ENCODE results near the gene ASPHD2. TPM values are rescaled to one million over a fixed set of nuclear protein-coding genes. Genes with fewer than 3 reads are reported as not detected.

The ASPHD2 gene
- total RNA-seq, 1 experiment from 2014 or later = not detected

DNA sequence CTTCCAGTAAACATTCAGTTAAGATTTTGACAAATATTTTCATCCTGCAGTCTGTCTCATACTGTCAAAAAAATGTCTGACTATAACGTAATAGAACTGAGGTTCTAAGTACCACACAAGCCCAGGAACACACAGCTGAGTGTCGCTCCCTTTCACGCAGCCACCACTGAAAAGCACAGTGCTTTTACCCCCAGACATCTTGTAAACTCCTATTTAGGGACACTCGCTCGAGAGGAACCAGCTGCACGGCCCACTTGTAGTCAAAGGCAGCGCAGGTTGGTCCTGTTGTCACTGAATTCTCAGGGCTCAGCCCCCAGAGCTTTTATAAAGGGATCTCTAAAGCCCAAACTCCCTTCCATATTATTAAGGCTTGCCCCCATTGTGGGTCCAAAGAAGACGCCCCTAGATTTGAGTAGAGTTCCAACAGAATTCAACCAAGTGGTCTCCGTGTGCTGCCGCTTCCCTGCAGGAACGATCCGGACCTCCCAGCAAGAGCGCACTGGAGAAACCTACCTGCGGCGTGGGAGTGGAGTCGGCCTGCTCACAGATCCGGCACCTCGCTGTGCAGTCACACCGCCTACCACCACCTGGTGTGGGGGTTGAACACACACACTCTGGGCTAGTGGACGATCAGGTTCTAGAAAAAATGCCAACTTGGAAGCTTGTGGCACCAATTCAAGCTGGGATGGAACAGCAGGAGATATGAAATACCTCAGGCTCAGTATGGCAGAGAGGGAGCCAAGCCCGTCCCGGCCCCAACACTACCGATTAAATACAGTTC, 23.4 kb downstream of the ASPHD2 start:
- Mint-ChIP-seq H3K36me3 (ENCODE audit: insufficient read depth, unreplicated experiment) (peaks cover 10% of the 10 kb centered on the region), H3K4me3 (ENCODE audit: unreplicated experiment) (no peak overlapping the region), H3K27me3 (ENCODE audit: insufficient read depth, unreplicated experiment) (no peaks in the 10 kb centered on the region), H3K9me3 (ENCODE audit: unreplicated experiment) (no peaks in the 10 kb centered on the region), H3K4me1 (ENCODE audit: low read depth, unreplicated experiment) (no peaks in the 10 kb centered on the region), H3K27ac (ENCODE audit: unreplicated experiment) (no peak overlapping the region)
- no TSS peak for BruUV-seq (replicated peaks)
- intact Hi-C loops (cut with micrococcal nuclease; ENCODE audit: unreplicated experiment) = no loop called here
- no peaks in the 10 kb centered on the region; the same call in none of the 2 replicates for H3K36me3 ChIP-seq (ENCODE audit: control insufficient read depth, insufficient read depth, low read length)
- H3K9me3 ChIP-seq = no peaks in the 10 kb centered on the region
- ChIA-PET POLR2A (no interaction called here), CTCF (no interaction called here)
- DNase-seq = no peak
- H3K27me3 ChIP-seq (replicated peaks; ENCODE audit: control insufficient read depth, insufficient read depth, low read length) = no peaks in the 10 kb centered on the region
- TF ChIP-seq, protein P1, sequence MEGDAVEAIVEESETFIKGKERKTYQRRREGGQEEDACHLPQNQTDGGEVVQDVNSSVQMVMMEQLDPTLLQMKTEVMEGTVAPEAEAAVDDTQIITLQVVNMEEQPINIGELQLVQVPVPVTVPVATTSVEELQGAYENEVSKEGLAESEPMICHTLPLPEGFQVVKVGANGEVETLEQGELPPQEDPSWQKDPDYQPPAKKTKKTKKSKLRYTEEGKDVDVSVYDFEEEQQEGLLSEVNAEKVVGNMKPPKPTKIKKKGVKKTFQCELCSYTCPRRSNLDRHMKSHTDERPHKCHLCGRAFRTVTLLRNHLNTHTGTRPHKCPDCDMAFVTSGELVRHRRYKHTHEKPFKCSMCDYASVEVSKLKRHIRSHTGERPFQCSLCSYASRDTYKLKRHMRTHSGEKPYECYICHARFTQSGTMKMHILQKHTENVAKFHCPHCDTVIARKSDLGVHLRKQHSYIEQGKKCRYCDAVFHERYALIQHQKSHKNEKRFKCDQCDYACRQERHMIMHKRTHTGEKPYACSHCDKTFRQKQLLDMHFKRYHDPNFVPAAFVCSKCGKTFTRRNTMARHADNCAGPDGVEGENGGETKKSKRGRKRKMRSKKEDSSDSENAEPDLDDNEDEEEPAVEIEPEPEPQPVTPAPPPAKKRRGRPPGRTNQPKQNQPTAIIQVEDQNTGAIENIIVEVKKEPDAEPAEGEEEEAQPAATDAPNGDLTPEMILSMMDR (IDR thresholded peaks at IDR 0.05; ENCODE audit: insufficient read depth in 1 of 2, low read depth in 1 of 2, low read length in 1 of 2, severe bottlenecking in 1 of 2, unreplicated experiment in 1 of 2) = no peak
- H3K4me1 ChIP-seq = no peaks in the 10 kb centered on the region
- no peak overlapping the region for H3K4me3 ChIP-seq (ENCODE audit: low read depth, low read length)

- ChIA-PET CTCF (no interaction called here), POLR2A (no interaction called here)
- no peak overlapping the region for H3K4me3 ChIP-seq (ENCODE audit: low read depth, low read length)
- intact Hi-C loops (cut with micrococcal nuclease; ENCODE audit: unreplicated experiment) = no loop called here
- BruUV-seq (replicated peaks) = no TSS peak
- Mint-ChIP-seq H3K27me3 (ENCODE audit: insufficient read depth, unreplicated experiment) (no peaks in the 10 kb centered on the region), H3K4me3 (ENCODE audit: unreplicated experiment) (no peak overlapping the region), H3K4me1 (ENCODE audit: low read depth, unreplicated experiment) (no peaks in the 10 kb centered on the region), H3K27ac (ENCODE audit: unreplicated experiment) (no peak overlapping the region), H3K9me3 (ENCODE audit: unreplicated experiment) (no peaks in the 10 kb centered on the region), H3K36me3 (ENCODE audit: insufficient read depth, unreplicated experiment) (peaks cover 18% of the 10 kb centered on the region)
- no peaks in the 10 kb centered on the region for H3K9me3 ChIP-seq
- H3K36me3 ChIP-seq (ENCODE audit: control insufficient read depth, insufficient read depth, low read length) = no peaks in the 10 kb centered on the region; the same call in none of the 2 replicates
- TF ChIP-seq, protein P1 (IDR thresholded peaks at IDR 0.05; ENCODE audit: insufficient read depth in 1 of 2, low read depth in 1 of 2, low read length in 1 of 2, severe bottlenecking in 1 of 2, unreplicated experiment in 1 of 2) = no peak
- H3K4me1 ChIP-seq = no peaks in the 10 kb centered on the region
- H3K27me3 ChIP-seq (replicated peaks; ENCODE audit: control insufficient read depth, insufficient read depth, low read length) = no peaks in the 10 kb centered on the region
- DNase-seq = no peak
Measured at GRCh38 chr22:26453216-26453615, 24.2 kb downstream of the ASPHD2 start.

DNA sequence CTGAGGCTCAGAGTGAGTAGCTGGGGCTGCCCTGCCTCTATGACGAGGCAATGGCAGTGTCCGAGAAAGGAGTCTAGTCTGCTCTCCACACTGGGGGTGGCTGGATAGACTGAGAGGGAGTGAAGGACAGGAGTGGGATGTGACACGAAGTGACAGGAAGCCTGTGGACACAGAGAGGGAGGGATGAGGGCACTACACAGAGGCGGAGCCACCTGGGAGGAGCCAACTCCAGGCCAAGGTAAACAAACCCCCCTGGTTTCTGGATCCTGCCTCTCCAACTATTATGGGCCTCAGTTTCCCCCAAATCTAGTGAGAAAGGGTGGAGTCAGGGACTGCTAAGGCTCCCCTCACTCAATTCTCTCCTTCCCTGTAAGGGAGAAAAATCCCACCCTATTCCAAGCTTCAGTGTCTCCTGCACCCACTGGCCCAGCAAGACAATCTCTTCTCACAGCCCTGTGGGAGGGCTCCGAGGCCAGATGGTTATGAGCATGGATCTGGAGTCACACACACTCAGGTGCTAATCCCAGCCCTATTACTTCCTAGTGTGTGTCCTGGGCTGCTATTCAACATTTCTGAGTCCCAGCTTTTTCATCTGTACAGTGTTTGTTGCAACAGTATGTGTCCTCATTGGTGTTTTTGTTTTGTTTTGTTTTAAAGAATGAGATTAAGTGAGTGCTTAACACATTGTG, 24.9 kb downstream of the ASPHD2 start:
- no peaks in the 10 kb centered on the region for H3K27me3 ChIP-seq (replicated peaks; ENCODE audit: control insufficient read depth, insufficient read depth, low read length)
- no peaks in the 10 kb centered on the region for H3K4me1 ChIP-seq
- Mint-ChIP-seq H3K4me1 (ENCODE audit: low read depth, unreplicated experiment) (no peaks in the 10 kb centered on the region), H3K36me3 (ENCODE audit: insufficient read depth, unreplicated experiment) (peaks cover 21% of the 10 kb centered on the region), H3K27me3 (ENCODE audit: insufficient read depth, unreplicated experiment) (no peaks in the 10 kb centered on the region), H3K9me3 (ENCODE audit: unreplicated experiment) (no peaks in the 10 kb centered on the region), H3K27ac (ENCODE audit: unreplicated experiment) (no peak overlapping the region), H3K4me3 (ENCODE audit: unreplicated experiment) (no peak overlapping the region)
- TF ChIP-seq, protein P1 (IDR thresholded peaks at IDR 0.05; ENCODE audit: insufficient read depth in 1 of 2, low read depth in 1 of 2, low read length in 1 of 2, severe bottlenecking in 1 of 2, unreplicated experiment in 1 of 2) = no peak
- POLR2A ChIA-PET = no interaction called here
- no peaks in the 10 kb centered on the region; the same call in none of the 2 replicates for H3K36me3 ChIP-seq (ENCODE audit: control insufficient read depth, insufficient read depth, low read length)
- H3K9me3 ChIP-seq = no peaks in the 10 kb centered on the region
- BruUV-seq (replicated peaks) = no TSS peak
- intact Hi-C loops (cut with micrococcal nuclease; ENCODE audit: unreplicated experiment) = no loop called here
- no peak overlapping the region for H3K4me3 ChIP-seq (ENCODE audit: low read depth, low read length)
- CTCF ChIA-PET = no interaction called here
- no peak for DNase-seq

All from Caco-2 (cell line).